MM.1S (cell line): ENCODE measurements around the gene FNIP2.

Experiments used
- DNase-seq: peaks from one replicate; pipeline ENCODE4 v3.0.0-alpha.2; 2015
- H2AFZ ChIP-seq: fragments of 300-600 bp; sonication (generic); 2 replicates; pipeline ENCODE4 v1.6.0; 2016; ENCODE audit warnings: antibody characterized with exemption, low read length
- H3F3A ChIP-seq: fragments of 300-600 bp; sonication (generic); 2 replicates; pipeline ENCODE4 v1.6.1; 2016; ENCODE audit warnings: mild to moderate bottlenecking, antibody characterized with exemption, low read length, moderate library complexity, mixed read lengths; ENCODE audit not compliant: insufficient read depth
- H3K27ac ChIP-seq: fragments of 300-600 bp; sonication (generic); 2 replicates; pipeline ENCODE4 v1.5.1; 2016; ENCODE audit warnings: mild to moderate bottlenecking, low read length
- H3K27me3 ChIP-seq: fragments of 300-600 bp; sonication (generic); replicated peaks from 2 replicates; pipeline ENCODE4 v1.6.0; 2016; ENCODE audit warnings: low read length; ENCODE audit not compliant: insufficient read depth
- H3K36me3 ChIP-seq: fragments of 300-600 bp; sonication (generic); replicated peaks from 2 replicates; pipeline ENCODE4 v1.6.1; 2016; ENCODE audit warnings: mild to moderate bottlenecking, low read length, mixed read lengths; ENCODE audit not compliant: insufficient read depth
- H3K4me1 ChIP-seq: fragments of 300-600 bp; sonication (generic); 2 replicates; pipeline ENCODE4 v1.6.1; 2016; ENCODE audit warnings: low read length, mixed read lengths
- H3K4me2 ChIP-seq: fragments of 300-600 bp; sonication (generic); 2 replicates; pipeline ENCODE4 v1.6.0; 2016; ENCODE audit warnings: low read depth, low read length
- H3K4me3 ChIP-seq: fragments of 300-600 bp; sonication (generic); 2 replicates; pipeline ENCODE4 v1.5.1; 2016; ENCODE audit warnings: low read length, mixed read lengths
- H3K79me2 ChIP-seq: fragments of 300-600 bp; sonication (generic); 2 replicates; pipeline ENCODE4 v1.6.1; 2016; ENCODE audit warnings: mixed run types, low read length, mixed read lengths
- H3K9ac ChIP-seq: fragments of 300-600 bp; sonication (generic); 2 replicates; pipeline ENCODE4 v1.6.1; 2016; ENCODE audit warnings: low read length, mixed read lengths
- H3K9me2 ChIP-seq: fragments of 300-600 bp; sonication (generic); replicated peaks from 2 replicates; pipeline ENCODE4 v1.6.1; 2016; ENCODE audit warnings: mild to moderate bottlenecking, low read length, mixed read lengths; ENCODE audit not compliant: insufficient read depth
- H3K9me3 ChIP-seq: fragments of 300-600 bp; sonication (generic); replicated peaks from 2 replicates; pipeline ENCODE4 v1.6.1; 2016; ENCODE audit warnings: mild to moderate bottlenecking, low read length, mixed read lengths; ENCODE audit not compliant: insufficient read depth
- H4K20me1 ChIP-seq: fragments of 300-600 bp; sonication (generic); 2 replicates; pipeline ENCODE4 v1.6.1; 2016; ENCODE audit warnings: mild to moderate bottlenecking, low read length, moderate library complexity, mixed read lengths; ENCODE audit not compliant: insufficient read depth
- CTCF ChIP-seq: fragments of 300-600 bp; sonication (generic); IDR thresholded peaks from 2 replicates; pipeline ENCODE4 v1.5.1; 2016; ENCODE audit warnings: antibody characterized with exemption, low read length, mixed read lengths
- EZH2 ChIP-seq: fragments of 300-600 bp; sonication (generic); optimal IDR thresholded peaks from 2 replicates; pipeline ENCODE3; 2017; ENCODE audit warnings: low read depth, mild to moderate bottlenecking, antibody characterized with exemption, low read length, mixed read lengths
- EZH2phosphoT487 ChIP-seq: fragments of 300-600 bp; sonication (generic); IDR thresholded peaks from 2 replicates; pipeline ENCODE4 v1.6.1; 2018; ENCODE audit warnings: antibody characterized with exemption, low read length

Gene FNIP2

GRCh38 chr4:158833602-158834001, 64.8 kb downstream of the FNIP2 start:
- no peak for TF ChIP-seq EZH2
- TF ChIP-seq CTCF: no peak
- TF ChIP-seq EZH2phosphoT487: no peak
- H3K4me3 ChIP-seq: no peak overlapping the region
- no peak overlapping the region for H2AFZ ChIP-seq
- H3K79me2 ChIP-seq: peaks cover 7% of the 10 kb centered on the region
- H3K4me2 ChIP-seq: no peak overlapping the region
- H3K27me3 ChIP-seq: no peaks in the 10 kb centered on the region
- H3F3A ChIP-seq: 0 out of 2 replicates have a peak, but pooled peaks cover 2% of the 10 kb centered on the region
- H3K4me1 ChIP-seq: peaks cover 17% of the 10 kb centered on the region
- no peaks in the 10 kb centered on the region for H4K20me1 ChIP-seq
- no peak for DNase-seq
- H3K36me3 ChIP-seq: no peaks in the 10 kb centered on the region
- no peak overlapping the region for H3K9ac ChIP-seq
- H3K9me2 ChIP-seq: no peaks in the 10 kb centered on the region
- H3K9me3 ChIP-seq: no peaks in the 10 kb centered on the region
- H3K27ac ChIP-seq: no peak overlapping the region

- TF ChIP-seq EZH2phosphoT487: no peak
- TF ChIP-seq EZH2: no peak
- TF ChIP-seq CTCF: no peak
- peak overlapping the region; percentile 9; the same call in 1 of the 2 replicates for H3K27ac ChIP-seq
- H3K9ac ChIP-seq: no peak overlapping the region
- no peaks in the 10 kb centered on the region for H4K20me1 ChIP-seq
- H3K27me3 ChIP-seq: no peaks in the 10 kb centered on the region
- H3K4me2 ChIP-seq: no peak overlapping the region
- no peak overlapping the region for H2AFZ ChIP-seq
- 0 out of 2 replicates have a peak, but pooled peaks cover 2% of the 10 kb centered on the region for H3K79me2 ChIP-seq
- H3K36me3 ChIP-seq: no peaks in the 10 kb centered on the region
- peaks cover 17% of the 10 kb centered on the region for H3K4me1 ChIP-seq
- no peaks in the 10 kb centered on the region for H3K9me3 ChIP-seq
- no peak overlapping the region for H3K4me3 ChIP-seq
- no peak for DNase-seq
- H3F3A ChIP-seq: 0 out of 2 replicates have a peak, but pooled peaks cover 2% of the 10 kb centered on the region
- H3K9me2 ChIP-seq: no peaks in the 10 kb centered on the region
Measured at GRCh38 chr4:158835226-158836001, 66.6 kb downstream of the FNIP2 start.

- no peak for DNase-seq
- TF ChIP-seq EZH2phosphoT487 (no peak), CTCF (peak; percentile 11; the same call in 1 of the 2 replicates)
- Histone ChIP-seq H3K79me2 (no peaks in the 10 kb centered on the region), H2AFZ (no peak overlapping the region), H3K9me3 (no peaks in the 10 kb centered on the region), H3K4me2 (no peak overlapping the region), H3K27me3 (no peaks in the 10 kb centered on the region), H3F3A (0 out of 2 replicates have a peak, but pooled peaks cover 2% of the 10 kb centered on the region), H3K9me2 (no peaks in the 10 kb centered on the region), H3K4me1 (peaks cover 17% of the 10 kb centered on the region), H3K9ac (no peak overlapping the region), H3K4me3 (no peak overlapping the region), H4K20me1 (no peaks in the 10 kb centered on the region), H3K36me3 (no peaks in the 10 kb centered on the region), H3K27ac (peak overlapping the region; percentile 9; the same call in 1 of the 2 replicates)
Measured at GRCh38 chr4:158836002-158836369, 67.2 kb downstream of the FNIP2 start.
